Transverse colon (tissue), 4 donors: ENCODE data around the gene SCN4A. TPM values are rescaled to one million over a fixed set of nuclear protein-coding genes. Genes with fewer than 3 reads are reported as not detected.

Experiments used
- DNase-seq: peaks from one replicate; pipeline ENCODE4 v3.0.0-alpha.2; 2019
- H3K27ac ChIP-seq, 4 donors: fragments of 200-600 bp; sonication (generic); 2 replicates each; pipeline ENCODE4 v1.5.1; 2016 to 2018; ENCODE audit warnings: inconsistent platforms in 4 of 4
- H3K27me3 ChIP-seq: fragments of 200-600 bp; sonication (generic); 2 replicates; pipeline ENCODE4 v1.5.1; 2017; ENCODE audit warnings: inconsistent platforms
- H3K36me3 ChIP-seq, 4 donors: fragments of 200-600 bp; sonication (generic); 2 replicates each; pipeline ENCODE4 v1.5.1; 2017 to 2019; ENCODE audit warnings: inconsistent platforms in 4 of 4
- H3K4me1 ChIP-seq, 4 donors: fragments of 200-600 bp; sonication (generic); 2 replicates each; pipeline ENCODE4 v1.5.1; 2017 to 2020; ENCODE audit warnings: inconsistent platforms in 4 of 4
- H3K4me3 ChIP-seq, 4 donors: fragments of 200-600 bp; sonication (generic); 1 replicate in 1 of 4; 2 replicates in 3 of 4; pipeline versions ENCODE4 v1.5.1 to v1.6.1; 2017 to 2019; ENCODE audit warnings: inconsistent platforms in 4 of 4
- H3K9me3 ChIP-seq, 2 donors: fragments of 200-600 bp; sonication (generic); 2 replicates each; pipeline ENCODE4 v1.5.1; 2017 to 2019; ENCODE audit warnings: inconsistent platforms in 2 of 2
- EP300 ChIP-seq: sonication (generic); formaldehyde crosslinking; IDR thresholded peaks from one replicate; pipeline ENCODE4 v1.6.1; 2017; ENCODE audit warnings: antibody characterized with exemption, low read depth
- POLR2A ChIP-seq: fragments of 450-650 bp; IDR thresholded peaks from one replicate; pipeline ENCODE4 v1.6.1; 2016; ENCODE audit warnings: antibody characterized with exemption, mild to moderate bottlenecking, moderate library complexity
- POLR2AphosphoS5 ChIP-seq, 3 donors: sonication (generic); formaldehyde crosslinking; IDR thresholded peaks; one replicate each; pipeline ENCODE4 v1.6.1; 2016; ENCODE audit warnings: antibody characterized with exemption in 3 of 3
- WGBS, 2 donors: methylation state at CpG; one replicate each; pipeline ENCODE4 v1.1.5; 2018; ENCODE audit warnings: low coverage in 1 of 2; 5-methylcytosine and 5-hydroxymethylcytosine counted together
- in situ Hi-C, 4 donors: fragments of 200-750 bp; cut with MboI; loops; one replicate each; pipeline versions ENCODE4 v1.15.0 to v1.15.1; 2017; ENCODE audit warnings: low sequenced_read_pairs in 3 of 4, low pct_ligation_motif_present in 1 of 4, low pct_unique_long_range_greater_than_20kb in 1 of 4
- intact Hi-C: fragments of 100-400 bp; cut with DNase I; formaldehyde crosslinking; loops from one replicate; pipeline ENCODE4 v1.15.1; 2023; ENCODE audit warnings: low total_unique reads
- total RNA-seq, 4 donors: library from RNA; depleted of rRNA; stranded (reverse); fragments of >200 nt; gene quantifications; one replicate each; pipeline ENCODE4 v1.1.0, GENCODE V29; 2016
- TF ChIP-seq, protein P1 (sequence below), 5 experiments: fragments of 200-600 bp in 3 of 5; fragments of 450-650 bp in 2 of 5; sonication (generic) in 3 of 5; IDR thresholded peaks; 1 replicate in 2 of 5; 2 replicates in 3 of 5; pipeline ENCODE4 v1.5.1; 2016 to 2017; ENCODE audit warnings: antibody characterized with exemption in 5 of 5, inconsistent platforms in 3 of 5, mild to moderate bottlenecking in 2 of 5, moderate library complexity in 1 of 5

SCN4A gene
- total RNA-seq, 4 donors from 2014 or later, result 0.14 to 0.48 (median 0.20) TPM; not detected in 1

DNA sequence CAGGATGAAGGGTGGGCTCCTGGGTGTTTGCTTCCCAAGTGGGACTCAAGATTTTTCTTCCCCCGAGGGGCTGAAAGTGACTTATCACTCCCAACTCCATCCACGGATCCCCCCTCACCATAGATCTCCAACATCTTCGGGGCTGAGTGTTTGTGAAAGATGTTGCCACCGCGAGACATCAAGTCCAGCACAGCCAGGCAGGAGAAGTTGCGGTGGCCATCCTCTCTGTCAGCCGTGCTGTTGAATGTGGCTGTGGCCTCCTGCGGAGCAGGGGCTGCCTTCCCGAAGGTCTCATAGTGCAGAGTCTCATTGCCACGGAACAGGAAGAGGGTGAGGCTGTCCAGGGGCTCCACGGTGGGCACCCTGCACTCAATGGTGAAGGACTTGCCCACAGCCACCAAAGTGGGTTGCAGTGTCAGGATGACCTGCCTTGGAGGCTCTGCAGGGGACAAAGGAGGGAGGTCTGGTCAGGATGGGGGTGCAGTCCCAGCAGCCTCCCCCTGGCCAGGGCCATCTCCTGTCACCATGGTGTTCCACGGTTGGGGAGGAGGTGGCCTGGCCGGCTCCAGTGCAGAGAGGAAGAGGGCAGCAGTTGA, 30.9 kb upstream of the SCN4A start:
- Histone ChIP-seq H3K4me3 (no peak overlapping the region), H3K27ac (no peak overlapping the region), H3K9me3 (no peaks in the 10 kb centered on the region), H3K4me1 (peaks cover 9 to 36% (median 11%) of the 10 kb centered on the region in 4 donors), H3K36me3 (no peaks in the 10 kb centered on the region), H3K27me3 (peaks cover 7% of the 10 kb centered on the region)
- DNase-seq, result no peak
- WGBS, 2 donors, result 93% methylated on average over 13 of the region's 13 CpGs; no CpG with 5 or more reads in 1 of the 2 donors
- intact Hi-C loops (no loop called here), in situ Hi-C loops (loop anchor here in 1 of 4 donors (25.0 kb wide), 1 partner anchor 91 kb away; the partner anchor contains the start of genes CSHL1 and GH1)
- TF ChIP-seq, protein P1, sequence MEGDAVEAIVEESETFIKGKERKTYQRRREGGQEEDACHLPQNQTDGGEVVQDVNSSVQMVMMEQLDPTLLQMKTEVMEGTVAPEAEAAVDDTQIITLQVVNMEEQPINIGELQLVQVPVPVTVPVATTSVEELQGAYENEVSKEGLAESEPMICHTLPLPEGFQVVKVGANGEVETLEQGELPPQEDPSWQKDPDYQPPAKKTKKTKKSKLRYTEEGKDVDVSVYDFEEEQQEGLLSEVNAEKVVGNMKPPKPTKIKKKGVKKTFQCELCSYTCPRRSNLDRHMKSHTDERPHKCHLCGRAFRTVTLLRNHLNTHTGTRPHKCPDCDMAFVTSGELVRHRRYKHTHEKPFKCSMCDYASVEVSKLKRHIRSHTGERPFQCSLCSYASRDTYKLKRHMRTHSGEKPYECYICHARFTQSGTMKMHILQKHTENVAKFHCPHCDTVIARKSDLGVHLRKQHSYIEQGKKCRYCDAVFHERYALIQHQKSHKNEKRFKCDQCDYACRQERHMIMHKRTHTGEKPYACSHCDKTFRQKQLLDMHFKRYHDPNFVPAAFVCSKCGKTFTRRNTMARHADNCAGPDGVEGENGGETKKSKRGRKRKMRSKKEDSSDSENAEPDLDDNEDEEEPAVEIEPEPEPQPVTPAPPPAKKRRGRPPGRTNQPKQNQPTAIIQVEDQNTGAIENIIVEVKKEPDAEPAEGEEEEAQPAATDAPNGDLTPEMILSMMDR (IDR thresholded peaks at IDR 0.05), result no peak
- TF ChIP-seq POLR2AphosphoS5 (IDR thresholded peaks at IDR 0.05) (no peak), POLR2A (no peak), EP300 (no peak)

DNA sequence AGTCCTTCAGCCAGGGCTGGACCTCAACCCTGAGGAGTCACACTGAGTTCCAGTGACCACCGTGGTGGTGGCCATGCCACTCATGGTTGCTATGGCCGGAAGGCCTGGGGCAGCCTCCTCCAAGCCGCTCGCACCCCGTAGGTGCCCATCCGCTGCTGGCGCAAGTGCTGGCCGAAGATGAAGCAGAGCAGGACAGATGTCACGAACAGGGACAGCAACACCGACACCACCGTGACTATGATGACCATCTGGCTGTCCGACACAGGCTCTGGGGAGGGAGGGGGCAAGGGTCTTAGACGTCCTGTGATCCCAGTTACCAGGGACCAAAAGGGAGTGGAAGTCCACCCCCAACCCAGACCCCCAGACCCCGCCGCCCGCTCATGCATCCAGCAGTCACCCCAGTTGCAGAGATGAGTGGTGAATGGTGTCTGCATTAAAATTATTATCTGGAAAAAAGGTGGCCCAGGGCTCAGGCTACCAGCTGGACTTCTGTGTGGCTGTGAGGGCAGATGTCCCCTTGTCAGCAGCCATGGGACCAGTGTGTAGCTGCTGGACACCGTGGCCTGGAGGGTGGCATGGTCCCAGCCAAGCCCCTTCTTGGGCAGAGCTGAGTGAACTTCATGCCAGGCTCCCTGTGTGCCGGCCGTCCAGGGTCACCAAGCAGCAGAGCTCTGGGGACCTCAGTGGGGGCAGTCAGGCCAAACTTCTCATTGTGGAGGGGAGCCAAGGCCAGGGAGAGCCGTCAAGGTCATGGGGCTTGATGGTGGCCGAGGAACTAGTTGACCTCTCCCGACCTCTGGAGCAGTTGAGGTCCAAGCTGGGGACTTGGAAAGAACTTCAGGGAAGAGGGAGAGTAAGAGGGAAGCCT, 30.2 kb upstream of the SCN4A start:
- no peak overlapping the region for H3K4me3 ChIP-seq
- H3K27me3 ChIP-seq, result peaks cover 15% of the 10 kb centered on the region
- H3K36me3 ChIP-seq, result no peaks in the 10 kb centered on the region
- H3K4me1 ChIP-seq, result peaks cover 9 to 36% (median 17%) of the 10 kb centered on the region in 4 donors
- intact Hi-C loops, result no loop called here
- DNase-seq, result no peak
- in situ Hi-C loops, result loop anchor here in 1 of 4 donors (25.0 kb wide), 1 partner anchor 91 kb away; the partner anchor contains the start of genes CSHL1 and GH1
- H3K9me3 ChIP-seq, result no peaks in the 10 kb centered on the region
- TF ChIP-seq, protein P1 (IDR thresholded peaks at IDR 0.05), result no peak
- TF ChIP-seq POLR2AphosphoS5 (IDR thresholded peaks at IDR 0.05), result no peak
- no peak for TF ChIP-seq POLR2A
- TF ChIP-seq EP300, result no peak
- H3K27ac ChIP-seq, result peak overlapping the region in 1 of 4 donors; percentile 15
- 91 to 93% methylated on average over 3 to 22 of the region's 22 CpGs for WGBS, 2 donors

DNA sequence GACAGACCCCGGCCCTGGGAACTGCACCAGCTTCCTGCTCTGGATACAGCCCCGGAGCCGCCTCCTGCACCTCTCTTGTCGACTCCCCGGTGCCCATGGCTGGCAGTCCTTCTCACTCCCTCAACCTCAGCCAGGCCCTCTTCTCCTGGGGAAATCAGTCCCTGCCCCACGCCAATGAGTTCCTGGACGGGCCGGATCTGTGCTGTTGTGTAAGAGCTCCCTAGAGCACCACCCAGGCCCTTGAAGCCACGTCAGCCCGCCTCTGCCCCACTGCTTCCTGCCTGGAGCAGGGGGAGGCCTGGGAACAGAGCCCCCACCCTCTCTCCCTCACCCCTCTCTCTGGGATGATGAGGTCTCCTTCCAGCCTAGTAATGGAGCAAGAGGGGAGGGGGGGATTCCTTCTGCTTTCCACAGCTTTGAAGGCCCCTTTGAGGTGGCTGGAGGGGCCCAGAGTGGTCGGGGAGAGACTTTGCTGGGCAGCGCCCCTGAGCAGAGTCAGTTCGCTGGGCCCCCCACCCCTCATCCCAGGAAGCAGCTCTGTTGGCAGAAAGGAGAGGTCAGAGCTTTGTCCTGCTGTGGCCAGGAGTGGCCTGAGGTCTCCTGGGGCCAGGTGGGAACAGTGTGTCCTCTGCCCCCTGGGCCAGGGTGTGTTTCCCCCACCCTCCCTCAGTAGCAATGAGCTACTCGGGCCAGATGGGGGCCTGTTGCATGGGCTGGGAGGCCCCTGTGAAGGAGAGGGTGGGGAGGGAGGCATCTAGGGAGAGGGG, 29.2 kb upstream of the SCN4A start:
- in situ Hi-C loops (loop anchor here in 1 of 4 donors (25.0 kb wide), 1 partner anchor 90 kb away; the partner anchor contains the start of genes CSHL1 and GH1), intact Hi-C loops (no loop called here)
- Histone ChIP-seq H3K4me1 (peaks cover 5 to 32% (median 18%) of the 10 kb centered on the region in 4 donors), H3K27me3 (peaks cover 24% of the 10 kb centered on the region), H3K27ac (peak overlapping the region in 2 of 4 donors; percentile 14 to 15), H3K4me3 (no peak overlapping the region), H3K36me3 (no peaks in the 10 kb centered on the region), H3K9me3 (no peaks in the 10 kb centered on the region)
- DNase-seq, result no peak
- WGBS, 2 donors, result 70 to 95% methylated on average over 2 to 13 of the region's 14 CpGs
- TF ChIP-seq POLR2A (no peak), POLR2AphosphoS5 (IDR thresholded peaks at IDR 0.05) (no peak), EP300 (no peak)
- TF ChIP-seq, protein P1 (IDR thresholded peaks at IDR 0.05), result no peak
